HG02571 (cell line): ENCODE data around the gene LIMS2.

Experiments used
- ATAC-seq: cut with Tn5 transposase; IDR thresholded peaks from one replicate; pipeline ENCODE4 v1.9.1; 2021; ENCODE audit warnings: mild to moderate bottlenecking, moderate library complexity; ENCODE audit not compliant: unreplicated experiment

LIMS2 gene, protein sequence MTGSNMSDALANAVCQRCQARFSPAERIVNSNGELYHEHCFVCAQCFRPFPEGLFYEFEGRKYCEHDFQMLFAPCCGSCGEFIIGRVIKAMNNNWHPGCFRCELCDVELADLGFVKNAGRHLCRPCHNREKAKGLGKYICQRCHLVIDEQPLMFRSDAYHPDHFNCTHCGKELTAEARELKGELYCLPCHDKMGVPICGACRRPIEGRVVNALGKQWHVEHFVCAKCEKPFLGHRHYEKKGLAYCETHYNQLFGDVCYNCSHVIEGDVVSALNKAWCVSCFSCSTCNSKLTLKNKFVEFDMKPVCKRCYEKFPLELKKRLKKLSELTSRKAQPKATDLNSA

DNA sequence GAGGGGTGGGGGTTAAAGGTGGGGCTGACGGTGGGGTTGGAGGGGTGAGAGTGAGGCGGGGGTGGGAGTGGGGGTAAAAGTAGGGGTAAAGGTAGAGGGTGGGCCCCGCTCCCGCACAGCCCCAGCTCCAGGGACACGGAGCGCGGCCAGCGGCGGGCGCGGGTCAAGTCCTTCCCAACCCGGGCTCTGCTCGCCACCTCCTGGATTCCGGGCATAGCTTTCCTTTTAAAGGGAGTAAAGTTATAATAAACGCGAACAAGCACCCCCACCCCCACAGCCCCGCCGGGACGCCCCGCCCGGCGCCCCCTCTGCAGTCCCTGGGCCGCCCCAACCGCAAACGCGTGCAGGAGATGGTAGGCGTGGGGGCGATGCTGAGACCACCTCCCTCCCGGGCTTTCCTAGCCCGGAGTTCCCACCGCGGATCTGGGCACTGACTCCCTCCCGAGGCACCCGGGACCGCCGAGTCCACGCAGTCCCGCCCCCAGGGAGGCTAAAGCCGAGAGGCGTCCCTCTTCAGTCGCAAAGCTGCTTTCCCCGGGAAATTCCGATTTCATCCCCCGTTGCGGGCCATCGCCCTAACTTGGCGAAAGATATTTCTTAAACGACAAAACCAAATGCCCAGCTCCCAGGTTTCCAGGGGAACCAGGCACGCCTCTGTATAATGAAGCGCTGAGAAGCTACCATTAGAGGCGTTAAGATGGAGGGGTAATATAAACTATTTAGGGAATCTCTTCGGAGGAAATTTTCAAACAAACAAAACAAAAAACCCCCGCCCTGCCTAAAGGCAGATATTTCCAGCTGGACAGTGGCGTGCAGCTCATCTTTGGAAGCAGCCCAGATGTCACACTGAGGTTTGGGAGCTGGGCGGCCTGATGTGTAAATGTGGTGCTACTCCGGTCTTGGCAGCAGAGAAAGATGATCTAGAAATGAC is at the start of gene LIMS2:
LIMS2 (minus strand) TSS at position 200 of the 931 bp plus-strand sequence. CDS start 506 bp downstream, outside the sequence.
- ATAC-seq = no peak

DNA sequence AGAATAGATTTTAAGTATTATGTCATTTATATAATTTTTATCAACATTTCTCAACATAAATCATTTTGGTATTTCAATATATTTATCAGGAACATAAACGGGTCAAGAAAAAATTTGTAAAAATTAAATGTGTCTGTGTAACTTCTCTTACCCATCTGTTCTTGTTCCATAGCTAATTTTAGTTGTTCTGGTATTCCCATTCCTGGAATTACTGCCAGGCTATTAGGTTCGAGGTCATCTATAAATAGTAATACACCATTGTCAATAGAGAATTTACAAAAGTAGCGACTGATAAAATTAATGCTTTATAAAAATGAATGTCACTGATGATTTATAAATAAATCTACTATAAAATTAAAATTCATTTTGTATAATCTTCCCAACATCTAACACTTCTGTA is 47.5 kb upstream of the LIMS2 start:
- no peak for ATAC-seq

- no peak for ATAC-seq
Observed at GRCh38 chr2:127721978-127722355, 46.6 kb upstream of the LIMS2 start.

- no peak for ATAC-seq
Observed at GRCh38 chr2:127721311-127721977, 46.1 kb upstream of the LIMS2 start.

DNA sequence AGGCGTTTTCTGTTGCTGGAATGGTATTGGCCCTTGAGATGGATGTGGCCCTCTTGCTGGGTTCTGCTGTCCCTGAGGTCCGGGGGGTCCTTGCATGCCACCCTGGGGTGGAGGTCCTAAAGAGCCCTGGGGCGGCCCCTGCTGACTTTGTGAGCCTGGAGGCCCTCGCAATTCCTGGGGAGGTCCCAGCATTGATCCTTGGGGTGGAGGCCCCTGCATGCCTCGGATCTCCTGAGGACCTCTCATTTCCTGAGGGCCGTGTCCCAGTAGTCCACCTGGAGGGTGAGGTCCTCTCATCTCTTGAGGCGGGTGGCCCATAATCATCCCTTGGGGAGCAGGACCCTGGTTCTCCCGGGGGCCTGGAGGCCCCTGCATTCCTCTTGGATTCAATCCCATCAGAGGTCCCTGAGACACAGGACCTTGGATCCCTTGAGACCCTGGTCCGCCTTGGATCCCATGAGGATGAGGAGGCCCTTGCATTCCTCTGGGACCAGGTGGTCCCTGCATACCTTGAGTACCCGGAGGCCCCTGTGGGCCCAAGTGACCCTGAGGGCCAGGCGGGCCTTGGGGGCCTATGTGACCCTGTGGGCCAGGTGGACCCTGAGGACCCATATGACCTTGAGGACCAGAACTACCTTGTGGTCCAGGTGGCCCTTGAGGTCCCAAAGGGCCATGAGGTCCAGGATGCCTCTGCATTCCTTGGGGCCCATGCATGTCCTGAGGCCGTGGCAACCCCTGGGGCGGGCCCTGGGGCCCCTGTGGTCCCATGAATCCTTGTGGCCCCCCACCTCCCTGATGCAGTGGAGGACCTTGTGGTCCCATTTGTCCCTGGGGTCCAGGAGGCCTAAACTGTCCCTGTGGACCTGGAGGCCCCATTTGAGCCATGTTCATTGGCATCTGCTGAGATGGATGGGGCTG is 44.2 kb upstream of the LIMS2 start:
- no peak for ATAC-seq

DNA sequence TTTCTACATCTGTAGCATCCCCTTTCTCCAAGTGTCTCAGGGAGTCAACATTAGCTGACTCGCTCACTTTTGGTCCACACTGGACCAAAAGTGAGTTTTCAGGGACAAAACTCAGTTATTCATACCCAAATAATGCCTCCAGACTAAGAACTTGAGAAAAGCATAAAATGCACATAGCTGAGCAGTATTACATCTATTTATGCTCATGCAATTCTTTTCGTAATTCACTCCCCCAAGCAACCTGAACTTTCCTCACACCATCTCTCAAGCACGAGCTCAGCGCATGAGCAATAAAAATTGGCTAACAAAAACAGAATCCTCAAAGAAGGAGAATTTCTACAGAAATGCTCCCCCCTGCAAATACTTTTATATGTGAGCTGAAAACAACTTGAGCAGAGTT is 42.9 kb upstream of the LIMS2 start:
- ATAC-seq = no peak

DNA sequence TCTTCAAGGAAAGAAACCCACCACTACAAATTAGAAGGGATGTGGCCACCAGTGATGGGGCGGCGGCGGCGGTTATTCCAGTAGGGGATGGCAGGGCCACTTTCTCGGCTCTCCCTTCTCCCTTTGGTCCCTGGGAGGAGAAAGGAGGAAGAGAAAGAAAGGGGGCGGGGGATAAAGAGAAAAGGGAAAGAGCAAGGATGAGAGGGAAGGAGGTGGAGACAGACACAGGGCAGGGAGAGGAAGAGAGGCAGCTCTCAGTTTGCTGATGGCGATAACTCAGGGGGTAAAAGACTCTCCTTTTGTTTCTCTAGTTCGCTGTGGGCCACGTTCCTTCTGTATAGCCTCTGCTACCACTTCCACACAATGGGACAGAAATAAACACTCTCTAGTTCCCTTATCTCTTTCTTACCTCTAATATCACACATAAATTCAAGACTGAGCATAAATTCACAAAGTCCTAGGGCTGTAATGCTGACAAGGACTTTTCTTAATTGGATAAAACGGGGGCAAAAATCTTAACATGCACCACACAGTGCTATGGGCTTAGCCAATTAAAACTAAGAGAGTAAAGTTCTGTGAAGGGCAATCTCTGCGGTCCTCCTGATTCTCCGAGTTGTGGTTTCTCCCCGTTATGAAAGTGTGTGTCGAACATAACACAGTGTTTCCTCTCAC is 40.6 kb upstream of the LIMS2 start:
- ATAC-seq = no peak

DNA sequence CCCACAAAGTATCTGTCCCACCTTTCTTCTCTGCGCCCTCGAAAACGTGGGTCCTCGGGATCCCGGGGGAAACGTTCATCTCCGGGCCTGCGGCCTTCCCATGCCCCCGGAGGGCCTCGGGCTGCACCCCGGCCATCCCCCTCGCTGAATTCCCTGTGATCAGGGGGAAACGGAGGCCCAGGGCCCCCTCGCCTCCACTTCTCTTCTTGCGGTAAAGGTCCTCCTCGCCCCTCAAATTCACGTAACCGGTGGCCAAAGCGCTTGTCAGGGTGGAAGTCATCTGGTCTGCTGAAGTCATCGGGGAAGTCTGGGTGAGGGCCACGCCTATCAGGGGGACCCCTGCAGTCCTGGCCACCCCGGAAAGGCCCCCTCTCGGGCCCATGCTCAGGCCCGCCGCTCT is 38.2 kb upstream of the LIMS2 start:
- no peak for ATAC-seq

- ATAC-seq = no peak
Observed at GRCh38 chr2:127712999-127713398, 37.7 kb upstream of the LIMS2 start.

DNA sequence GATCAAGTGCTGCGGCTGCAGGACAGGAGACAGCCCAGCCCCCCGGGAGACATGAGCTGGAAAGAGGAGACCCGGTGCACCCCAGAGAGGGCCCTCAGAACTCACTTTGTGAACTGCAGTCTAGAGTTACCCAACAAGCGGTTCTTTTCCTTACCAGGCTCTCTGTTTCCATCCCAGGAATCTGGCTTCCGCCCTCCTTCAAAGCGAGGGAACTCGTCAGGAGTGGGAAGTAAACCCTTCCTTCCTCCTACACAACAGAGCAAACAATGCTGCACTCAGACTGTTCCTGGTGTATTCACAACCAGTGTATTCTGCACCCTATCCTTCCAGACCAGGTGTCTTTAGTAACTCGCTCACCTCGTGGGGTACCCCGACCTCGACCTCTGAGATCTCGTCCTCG is 34.0 kb upstream of the LIMS2 start:
- ATAC-seq = no peak

DNA sequence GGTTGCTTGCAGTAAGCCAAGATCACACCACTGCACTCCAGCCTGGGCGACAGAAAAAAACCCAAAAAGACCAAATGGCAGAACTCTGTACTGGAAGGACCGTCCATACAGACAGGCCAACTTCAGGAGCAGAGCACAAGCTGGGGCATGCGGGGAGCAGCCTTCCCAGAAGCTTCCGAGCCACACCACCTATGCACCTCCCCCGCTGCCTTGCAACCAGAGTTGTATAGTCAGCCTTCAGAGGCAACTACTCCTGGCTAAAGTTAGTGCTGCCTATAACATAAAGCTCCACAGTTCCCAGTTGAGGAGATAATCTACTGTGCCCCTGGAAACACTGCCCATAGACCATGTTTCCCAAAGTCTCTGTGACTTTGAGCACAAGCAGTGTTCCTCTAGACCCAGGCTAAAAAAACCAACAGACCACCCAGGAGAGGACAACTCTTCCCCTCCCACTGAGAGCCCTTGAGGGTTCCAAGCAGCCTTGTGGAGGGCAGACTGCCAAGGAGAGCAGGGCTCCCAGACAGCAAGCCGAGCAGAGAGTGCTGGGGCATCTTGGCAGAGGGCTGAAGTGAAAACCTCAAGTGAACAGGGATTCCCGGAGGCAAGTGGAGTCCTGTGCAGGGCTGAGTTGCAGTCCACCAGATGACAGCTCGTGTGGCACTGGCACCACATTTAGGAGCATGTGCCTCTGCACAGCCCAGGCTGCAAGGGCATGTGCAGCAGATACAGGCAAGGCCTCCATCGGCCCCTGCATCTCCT is 32.7 kb upstream of the LIMS2 start:
- ATAC-seq = no peak

GRCh38 chr2:127706215-127706990 is 31.1 kb upstream of the LIMS2 start:
- no peak for ATAC-seq

GRCh38 chr2:127705391-127706065 is 30.2 kb upstream of the LIMS2 start:
- ATAC-seq = no peak

- no peak for ATAC-seq
Observed at GRCh38 chr2:127704641-127705390, 29.5 kb upstream of the LIMS2 start.

DNA sequence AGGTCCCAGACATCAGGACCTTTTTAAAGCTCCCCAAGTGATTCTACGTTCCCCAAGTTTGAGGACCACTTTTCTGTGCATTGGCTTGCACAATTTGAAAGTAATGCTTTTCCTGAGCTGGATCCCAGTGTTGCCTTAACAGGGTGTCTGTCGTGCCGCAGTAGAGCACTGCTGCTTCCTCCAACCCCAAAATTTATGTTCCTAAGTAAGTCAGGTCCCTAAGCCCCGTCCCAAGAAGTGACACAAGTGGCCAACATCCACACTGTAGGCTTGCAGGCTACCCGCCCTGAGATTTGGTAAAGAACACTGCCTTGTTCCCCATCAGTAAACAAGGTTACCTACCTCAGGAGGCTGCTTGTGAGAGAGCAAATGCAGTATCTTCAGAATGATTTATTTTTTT is 28.0 kb upstream of the LIMS2 start:
- no peak for ATAC-seq

- ATAC-seq = no peak
Observed at GRCh38 chr2:127702395-127703009, 27.2 kb upstream of the LIMS2 start.
